Activated CD8-positive, alpha-beta memory T cell treated with anti-CD3 and anti-CD28 coated beads for 36 hours (primary cell): Measurements from ENCODE around the gene SV2A. TPM values are rescaled to one million over a fixed set of nuclear protein-coding genes. Genes with fewer than 3 reads are reported as not detected.

Experiments
- CTCF ChIA-PET: fragments of 350-600 bp; sonication (Branson Sonifier 250); formaldehyde crosslinking; loops from one replicate; lab custom pipeline; 2021; ENCODE audit warnings: antibody characterized with exemption; lab: Charles Lee
- POLR2A ChIA-PET: fragments of 350-600 bp; sonication (Branson Sonifier 250); formaldehyde crosslinking; loops from one replicate; lab custom pipeline; 2021; ENCODE audit warnings: antibody characterized with exemption; lab: Charles Lee
- total RNA-seq, 2 experiments: library from RNA; stranded (reverse); gene quantifications; one replicate each; pipeline ENCODE4 v1.2.3, GENCODE V29; 2021

The SV2A gene
- total RNA-seq, 2 experiments from 2014 or later, result 8.5 to 8.8 TPM

- ChIA-PET POLR2A (no interaction called here), CTCF (interaction anchor here (0.6 kb wide), 1 partner anchor 15 kb away, joined by 3 read pairs; no protein-coding TSS in a partner anchor)
These were observed 13.7 kb downstream of the SV2A start for GRCh38 chr1:149903836-149904491.

DNA sequence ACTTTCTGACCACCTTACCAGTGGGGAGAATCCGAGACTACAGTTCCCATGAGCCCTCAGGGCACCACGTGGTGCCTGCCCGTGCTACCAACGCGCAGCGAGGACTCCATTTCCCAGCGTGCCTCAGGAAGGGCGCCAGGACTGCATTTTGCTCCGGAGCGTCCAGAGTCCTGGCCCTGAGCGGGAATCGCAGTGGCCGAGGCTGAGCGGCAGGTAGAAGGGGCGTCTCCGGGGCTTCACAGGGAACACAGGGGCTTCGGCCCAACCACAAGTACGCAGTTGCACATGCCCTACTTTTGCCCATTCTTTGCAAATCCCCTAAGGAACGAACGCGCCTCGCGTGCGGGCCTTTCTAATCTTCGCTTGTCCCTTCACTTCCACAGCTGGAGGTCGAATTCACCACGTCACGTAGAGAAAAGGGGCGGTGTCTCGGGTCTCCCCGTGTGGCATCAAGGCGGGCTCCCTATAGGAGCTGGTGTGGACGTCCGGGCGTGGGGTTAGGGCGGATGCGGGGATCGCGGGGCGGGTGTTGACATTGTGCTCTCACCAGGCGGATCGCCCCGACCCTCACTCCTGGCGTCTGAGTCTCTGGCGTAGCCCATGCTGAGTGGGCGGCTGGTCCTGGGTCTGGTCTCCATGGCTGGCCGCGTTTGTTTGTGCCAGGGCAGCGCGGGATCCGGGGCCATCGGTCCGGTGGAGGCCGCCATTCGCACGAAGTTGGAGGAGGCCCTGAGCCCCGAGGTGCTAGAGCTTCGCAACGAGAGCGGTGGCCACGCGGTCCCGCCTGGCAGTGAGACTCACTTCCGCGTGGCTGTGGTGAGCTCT is 18.0 kb downstream of the SV2A start, which contains the start of gene BOLA1:
BOLA1 (plus strand) TSS at position 109 of the 825 bp plus-strand sequence; CDS start at position 601, 492 bp downstream.
- ChIA-PET CTCF (interaction anchor here (1.1 to 1.2 kb wide), 2 partner anchors 13 to 39 kb away, joined by 3 read pairs; a partner anchor contains a TSS), POLR2A (interaction anchor here (0.7 to 2.5 kb wide), 4 partner anchors 9 to 45 kb away, joined by 4 to 22 read pairs (median 4); a partner anchor contains a TSS)

- POLR2A ChIA-PET, result no interaction called here
- CTCF ChIA-PET, result interaction anchor here (1.7 kb wide), 1 partner anchor 8 kb away, joined by 5 read pairs; a partner anchor contains a TSS
These were observed 21.1 kb downstream of the SV2A start for GRCh38 chr1:149896575-149896974.

GRCh38 chr1:149888999-149889289 is 28.7 kb downstream of the SV2A start:
- ChIA-PET CTCF (interaction anchor here (0.6 to 1.8 kb wide), 5 partner anchors 8 to 298 kb away, joined by 3 to 7 read pairs (median 3); no protein-coding TSS in a partner anchor), POLR2A (interaction anchor here (1.5 to 3.6 kb wide), 3 partner anchors 10 to 345 kb away, joined by 3 to 22 read pairs (median 6); partner anchors contain the start of gene BOLA1)

- ChIA-PET CTCF (interaction anchor here (0.6 to 2.5 kb wide), 8 partner anchors 8 to 299 kb away, joined by 3 to 8 read pairs (median 3); partner anchors contain the start of gene SF3B4), POLR2A (interaction anchor here (1.0 to 4.8 kb wide), 14 partner anchors 11 to 381 kb away, joined by 3 to 75 read pairs (median 6); partner anchors contain the start of genes APH1A, BOLA1, OTUD7B and VPS45)
These were observed 29.2 kb downstream of the SV2A start for GRCh38 chr1:149888247-149888998.

- POLR2A ChIA-PET, result interaction anchor here (1.0 to 4.8 kb wide), 15 partner anchors 12 to 381 kb away, joined by 3 to 75 read pairs (median 6); partner anchors contain the start of genes APH1A, BOLA1, OTUD7B and VPS45
- CTCF ChIA-PET, result interaction anchor here (0.8 to 2.5 kb wide), 5 partner anchors 9 to 299 kb away, joined by 3 to 8 read pairs (median 5); partner anchors contain the start of gene SF3B4
These were observed 30.0 kb downstream of the SV2A start for GRCh38 chr1:149887456-149888246.

DNA sequence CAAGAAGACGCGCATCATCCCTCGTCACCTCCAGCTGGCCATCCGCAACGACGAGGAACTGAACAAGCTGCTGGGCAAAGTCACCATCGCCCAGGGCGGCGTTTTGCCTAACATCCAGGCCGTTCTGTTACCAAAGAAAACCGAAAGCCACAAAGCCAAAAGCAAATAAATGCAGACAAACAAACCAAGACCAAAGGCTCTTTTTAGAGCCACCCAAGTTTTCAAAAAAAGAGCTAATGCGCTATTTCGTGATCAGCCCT is 30.5 kb downstream of the SV2A start:
- POLR2A ChIA-PET, result interaction anchor here (1.1 to 4.8 kb wide), 11 partner anchors 12 to 382 kb away, joined by 3 to 75 read pairs (median 13); partner anchors contain the start of genes APH1A, BOLA1, OTUD7B and VPS45
- CTCF ChIA-PET, result interaction anchor here (2.5 kb wide), 1 partner anchor 43 kb away, joined by 8 read pairs; no protein-coding TSS in a partner anchor

- CTCF ChIA-PET, result interaction anchor here (0.7 to 2.5 kb wide), 3 partner anchors 14 to 43 kb away, joined by 3 to 8 read pairs (median 3); no protein-coding TSS in a partner anchor
- POLR2A ChIA-PET, result interaction anchor here (0.5 to 4.8 kb wide), 13 partner anchors 10 to 1655 kb away, joined by 3 to 75 read pairs (median 7); partner anchors contain the start of genes APH1A, BOLA1, OTUD7B and VPS45
These were observed 31.0 kb downstream of the SV2A start for GRCh38 chr1:149886396-149887195.

GRCh38 chr1:149886121-149886395 is 31.6 kb downstream of the SV2A start:
- ChIA-PET POLR2A (interaction anchor here (0.5 to 4.8 kb wide), 9 partner anchors 9 to 1656 kb away, joined by 3 to 75 read pairs (median 15); partner anchors contain the start of genes BOLA1, OTUD7B and VPS45), CTCF (interaction anchor here (0.7 to 2.5 kb wide), 3 partner anchors 14 to 42 kb away, joined by 3 to 8 read pairs (median 3); no protein-coding TSS in a partner anchor)

DNA sequence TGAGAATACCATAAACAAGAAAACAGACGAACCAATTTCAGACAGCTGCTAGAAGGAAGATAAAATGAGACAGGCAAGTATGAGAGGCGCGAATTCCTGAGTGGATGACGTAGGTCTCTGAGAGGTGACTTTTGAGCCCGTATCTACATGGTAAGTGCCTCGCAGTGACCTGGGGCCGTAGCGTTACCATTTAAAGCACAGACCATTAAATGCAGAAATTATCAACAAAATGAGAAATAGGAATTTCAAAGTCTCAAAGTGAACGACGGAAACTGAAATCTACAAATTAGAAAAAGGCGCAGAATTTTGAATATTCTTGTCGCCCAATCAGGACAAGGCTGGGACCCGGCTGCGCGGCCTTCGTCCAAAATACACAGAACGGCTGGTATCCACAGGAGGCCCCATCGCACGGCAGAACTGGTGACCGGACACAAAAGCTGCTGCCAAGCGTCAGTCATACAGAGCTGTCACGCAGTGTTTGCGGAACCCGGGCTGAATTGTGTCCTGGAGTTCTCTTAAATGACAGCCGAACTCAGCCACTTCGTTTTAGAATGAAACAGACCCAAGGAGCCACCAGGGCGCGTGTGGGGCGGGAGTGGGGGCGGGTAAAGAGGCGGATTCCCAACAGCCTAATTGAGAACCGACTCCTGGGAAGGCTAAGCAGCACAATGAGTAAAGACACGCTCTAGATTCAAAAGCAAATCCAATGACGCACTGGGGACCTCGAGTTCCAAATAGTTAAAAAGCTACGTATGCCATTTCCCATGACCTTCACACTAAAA is 32.1 kb downstream of the SV2A start:
- ChIA-PET CTCF (interaction anchor here (0.7 to 1.1 kb wide), 2 partner anchors 15 to 35 kb away, joined by 3 read pairs; no protein-coding TSS in a partner anchor), POLR2A (interaction anchor here (0.5 to 4.8 kb wide), 8 partner anchors 9 to 1656 kb away, joined by 3 to 75 read pairs (median 16); partner anchors contain the start of genes BOLA1, OTUD7B and VPS45)

DNA sequence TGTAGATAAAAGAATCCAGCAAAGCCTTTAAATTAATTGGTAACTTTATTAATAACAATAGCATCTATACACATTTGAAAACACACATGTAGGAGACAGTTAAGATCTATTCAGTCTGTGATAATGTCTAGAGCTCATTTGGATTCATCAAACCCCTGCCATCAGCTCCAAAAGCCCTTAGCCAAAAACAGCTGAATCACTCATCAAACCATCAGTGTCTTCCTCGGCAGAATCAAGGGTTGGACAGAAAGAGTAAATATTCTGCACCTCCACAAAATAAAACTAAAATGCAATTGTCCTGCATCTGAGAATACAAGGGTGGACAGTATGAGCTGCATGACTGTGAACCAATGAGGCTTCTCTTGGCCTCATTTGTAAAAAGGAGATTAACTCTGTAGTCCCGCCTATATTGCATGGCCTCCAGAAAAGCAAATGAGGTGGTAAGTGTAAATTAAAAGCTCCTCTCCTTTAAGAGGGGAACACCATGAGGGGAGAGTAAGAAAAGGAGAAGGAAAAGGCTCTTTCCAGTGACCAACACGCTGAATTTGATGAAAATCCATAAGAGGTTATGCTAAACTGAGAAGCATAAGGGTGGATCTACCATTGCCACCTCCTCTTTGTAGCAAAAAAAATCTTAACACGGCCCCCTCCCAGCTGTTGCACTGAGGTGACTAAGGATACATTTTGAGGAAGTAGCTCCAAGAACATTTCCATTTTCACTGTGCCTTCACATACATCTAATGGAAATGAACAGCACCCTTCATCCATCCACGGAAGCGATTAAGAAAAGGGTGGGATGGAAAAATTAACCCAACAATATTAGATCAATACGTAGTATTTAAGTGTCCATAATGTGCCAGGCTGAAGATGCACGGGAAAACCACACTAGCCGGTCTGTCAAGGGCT is 33.0 kb downstream of the SV2A start:
- ChIA-PET POLR2A (interaction anchor here (0.5 to 4.8 kb wide), 7 partner anchors 15 to 405 kb away, joined by 3 to 75 read pairs (median 4); partner anchors contain the start of gene VPS45), CTCF (no interaction called here)

DNA sequence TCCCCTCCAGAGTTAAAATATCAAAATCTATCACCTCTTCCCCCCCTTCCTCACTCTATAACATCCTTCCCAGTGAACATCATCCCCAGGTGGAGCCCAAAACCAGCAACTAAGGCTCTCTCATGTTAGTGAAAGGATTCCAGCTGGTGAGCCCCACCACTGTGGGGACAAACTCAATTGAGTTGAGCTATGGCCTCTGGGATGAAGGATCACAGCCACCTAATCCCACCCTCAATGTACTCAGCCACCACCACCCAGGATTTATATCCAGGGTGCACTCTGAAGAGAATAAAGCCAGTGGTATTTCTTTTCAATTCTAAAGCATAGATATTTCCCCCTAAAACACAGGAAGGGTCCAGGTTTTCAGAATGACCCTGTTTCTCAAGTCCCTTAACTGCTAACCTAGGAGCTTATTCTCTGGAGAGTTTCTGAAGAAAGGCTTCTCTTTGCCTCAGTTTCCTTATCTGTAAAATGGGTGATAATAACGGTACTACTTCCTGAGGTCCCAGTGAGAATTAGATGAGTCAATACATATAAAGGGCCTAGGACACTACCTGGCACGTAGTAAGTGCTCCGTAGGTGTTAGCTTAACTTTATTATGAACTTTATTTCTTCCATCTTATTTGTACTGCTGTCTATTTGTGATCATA is 33.9 kb downstream of the SV2A start:
- POLR2A ChIA-PET, result interaction anchor here (0.5 to 4.8 kb wide), 3 partner anchors 16 to 300 kb away, joined by 4 to 75 read pairs (median 4); no protein-coding TSS in a partner anchor
- CTCF ChIA-PET, result no interaction called here

DNA sequence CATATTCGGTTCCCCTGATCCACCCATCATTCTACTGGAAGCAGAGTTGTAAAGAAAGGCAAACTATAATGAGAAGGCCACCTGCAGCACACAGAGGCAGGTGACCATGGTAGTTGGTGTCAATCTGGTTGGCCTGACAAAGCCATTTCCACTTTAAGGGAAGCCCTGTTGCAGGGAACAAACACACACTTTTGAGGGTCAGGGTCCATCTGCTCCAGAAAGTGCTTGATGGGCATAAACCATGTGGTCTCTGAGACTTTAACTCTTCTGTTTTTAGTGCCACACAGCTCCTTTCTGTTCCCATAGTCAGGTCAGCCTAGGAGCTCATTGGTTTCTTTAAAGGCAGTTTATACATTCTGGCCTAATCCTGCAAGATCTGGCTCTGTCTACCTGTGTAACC is 35.8 kb downstream of the SV2A start:
- POLR2A ChIA-PET, result interaction anchor here (0.7 kb wide), 1 partner anchor 268 kb away, joined by 3 read pairs; the partner anchor contains the start of gene PLEKHO1
- CTCF ChIA-PET, result no interaction called here

- CTCF ChIA-PET, result no interaction called here
- POLR2A ChIA-PET, result no interaction called here
These were observed 38.1 kb downstream of the SV2A start for GRCh38 chr1:149879556-149879955.
